Adrenal gland (tissue), 12 donors: ENCODE data around the gene MYL3. TPM values are rescaled to one million over a fixed set of nuclear protein-coding genes. Genes with fewer than 3 reads are reported as not detected.
A peak's percentile ranks its signal among the peaks of the same experiment; 100 is the strongest.

Experiments used
- DNase-seq, 7 donors: peaks; one replicate each; pipeline ENCODE4 v3.0.0-alpha.2; 2019 to 2020
- H3K27ac ChIP-seq, 5 donors: fragments of 200-600 bp; sonication (generic) in 4 of 5; 1 replicate in 3 of 5; 2 replicates in 2 of 5; pipeline versions ENCODE4 v1.5.1 to v1.8.0; 2016 to 2020; ENCODE audit warnings: mild to moderate bottlenecking in 1 of 5
- H3K27me3 ChIP-seq: fragments of 200-600 bp; 2 replicates; pipeline ENCODE4 v1.8.0; 2021
- H3K36me3 ChIP-seq, 2 donors: fragments of 200-600 bp; replicated peaks in 1 of 2; 1 replicate in 1 of 2; 2 replicates in 1 of 2; pipeline versions ENCODE4 v1.5.1 to v1.8.0; 2018 to 2022
- H3K4me1 ChIP-seq, 2 donors: fragments of 200-600 bp; replicated peaks in 1 of 2; 1 replicate in 1 of 2; 2 replicates in 1 of 2; pipeline versions ENCODE4 v1.5.1 to v1.8.0; 2018 to 2021
- H3K4me3 ChIP-seq, 4 donors: fragments of 200-600 bp; sonication (generic) in 3 of 4; one replicate each; pipeline ENCODE4 v1.5.1; 2016 to 2018
- H3K9me3 ChIP-seq, 3 donors: fragments of 200-600 bp; sonication (generic) in 1 of 3; replicated peaks in 1 of 3; 1 replicate in 2 of 3; 2 replicates in 1 of 3; pipeline versions ENCODE4 v1.5.1 to v1.8.0; 2016 to 2021
- CTCF ChIP-seq, 6 experiments: fragments of 450-650 bp in 4 of 6; fragments of 200-600 bp in 2 of 6; sonication (generic) in 1 of 6; IDR thresholded peaks; 1 replicate in 5 of 6; 2 replicates in 1 of 6; pipeline versions ENCODE4 v1.5.1 to v1.8.0; 2016 to 2021; ENCODE audit warnings: antibody characterized with exemption in 6 of 6, mild to moderate bottlenecking in 2 of 6, moderate library complexity in 1 of 6
- POLR2A ChIP-seq, 2 donors: fragments of 450-650 bp; IDR thresholded peaks; one replicate each; pipeline ENCODE4 v1.6.1; 2017; ENCODE audit warnings: antibody characterized with exemption in 2 of 2, mild to moderate bottlenecking in 2 of 2, moderate library complexity in 1 of 2
- WGBS, 4 donors: extraction: QIAGEN DNeasy Blood & Tissue Kit in 2 of 4; methylation state at CpG; one replicate each; pipeline versions ENCODE4 v1.1.5 to v1.1.7; 2013 to 2017; 5-methylcytosine and 5-hydroxymethylcytosine counted together
- intact Hi-C, 2 donors: fragments of 100-400 bp; cut with DNase I; formaldehyde crosslinking; loops; one replicate each; pipeline versions ENCODE4 v1.14.1 to v1.15.0; 2022 to 2023
- polyA plus RNA-seq, 3 donors: library from polyadenylated mRNA; stranded (reverse); fragments of 200-250 nt in 2 of 3; fragments of 350-450 nt in 1 of 3; fragmentation: Illumina TruSeq in 1 of 3; extraction: RNeasy Lipid Tissue Mini Kit (QIAGEN cat#74804) in 1 of 3; gene quantifications; one replicate each; pipeline ENCODE4 v1.2.3, GENCODE V29; 2013 to 2014
- total RNA-seq, 9 donors: library from RNA; depleted of rRNA in 4 of 9; stranded (reverse); fragments of >200 nt in 4 of 9; fragments of 120-200 nt in 1 of 9; fragmentation: NEBNext Ultra II Directional in 1 of 9; extraction: Animal tissue kit (Norgen Biotek cat#: 25700) in 1 of 9; gene quantifications; one replicate each; pipeline versions ENCODE4 v1.1.0 to v1.2.4, GENCODE V29; 2013 to 2023
- donor health status: healthy with polysubstance abuse.
- donor health status: Bipolar disorder and iron deficiency.
- donor health status: DM: yes; HTN: yes; CAD: no.
- donor health status: DM: no; HTN: no; CAD: no.
- donor health status: DM: no; HTN: no; CAD: no.
- donor health status: DM: yes; HTN: yes; CAD: no.

Gene MYL3
- total and polyA plus RNA-seq, 12 donors: 1.4 to 12.7 (median 4.6) TPM; not detected in 1

GRCh38 chr3:46868287-46868686, 5.0 kb upstream of the MYL3 start:
- H3K9me3 ChIP-seq: no peaks in the 10 kb centered on the region
- H3K36me3 ChIP-seq: no peaks in the 10 kb centered on the region
- H3K27me3 ChIP-seq: no peaks in the 10 kb centered on the region
- H3K4me3 ChIP-seq: no peak overlapping the region
- peak overlapping the region in 2 of 5 donors; percentile 42 to 82 for H3K27ac ChIP-seq
- 66 to 78% (median 76%) methylated on average over 8 of the region's 8 CpGs; no CpG with 5 or more reads in 1 of the 4 donors for WGBS, 4 donors
- intact Hi-C loops: loop anchor here (5.0 to 10.0 kb wide), 2 partner anchors 39 to 163 kb away; partner anchors contain the start of gene TMIE (in 2 of the 2)
- H3K4me1 ChIP-seq: peaks cover 14 to 20% of the 10 kb centered on the region in 2 donors
- TF ChIP-seq POLR2A (IDR thresholded peaks at IDR 0.05) (no peak), CTCF (IDR thresholded peaks at IDR 0.05) (no peak)
- no peak for DNase-seq

GRCh38 chr3:46867550-46867898, 4.3 kb upstream of the MYL3 start:
- no peak for TF ChIP-seq CTCF (IDR thresholded peaks at IDR 0.05)
- no peak for TF ChIP-seq POLR2A (IDR thresholded peaks at IDR 0.05)
- H3K36me3 ChIP-seq: no peaks in the 10 kb centered on the region
- peak; percentile 73 to 90 (median 84) for DNase-seq
- no peak overlapping the region for H3K4me3 ChIP-seq
- peaks cover 14 to 20% of the 10 kb centered on the region in 2 donors for H3K4me1 ChIP-seq
- no peaks in the 10 kb centered on the region for H3K27me3 ChIP-seq
- peak overlapping the region in 4 of 5 donors; percentile 5 to 82 (median 50) for H3K27ac ChIP-seq
- intact Hi-C loops: loop anchor here (5.0 to 10.0 kb wide), 2 partner anchors 40 to 163 kb away; partner anchors contain the start of gene TMIE (in 2 of the 2)
- no peaks in the 10 kb centered on the region for H3K9me3 ChIP-seq
- 24 to 38% methylated on average over 15 of the region's 15 CpGs; no CpG with 5 or more reads in 2 of the 4 donors for WGBS, 4 donors

- no peak overlapping the region for H3K4me3 ChIP-seq
- intact Hi-C loops: loop anchor here (5.0 to 10.0 kb wide), 2 partner anchors 40 to 162 kb away; partner anchors contain the start of gene TMIE (in 2 of the 2)
Observed at GRCh38 chr3:46866720-46867549, 3.7 kb upstream of the MYL3 start.

More at GRCh38 chr3:46866720-46867549, 3.7 kb upstream of the MYL3 start:
- H3K27ac ChIP-seq: peak overlapping the region in 4 of 5 donors; percentile 5 to 82 (median 50)
- H3K27me3 ChIP-seq: no peaks in the 10 kb centered on the region
- peak; percentile 70 to 91 (median 87) for DNase-seq
- H3K4me1 ChIP-seq: peaks cover 14% of the 10 kb centered on the region in 2 donors
- TF ChIP-seq CTCF (IDR thresholded peaks at IDR 0.05): peak; percentile 74 to 91 (median 85)
- TF ChIP-seq POLR2A (IDR thresholded peaks at IDR 0.05): no peak
- H3K36me3 ChIP-seq: no peaks in the 10 kb centered on the region
- 14 to 32% (median 23%) methylated on average over 6 to 15 of the region's 15 CpGs for WGBS, 4 donors
- no peaks in the 10 kb centered on the region for H3K9me3 ChIP-seq
